HG03060 (cell line): ENCODE data around the gene CDH8.
"Not testable (repeated sequence)": the region's sequence is repeated elsewhere in the genome, so short reads cannot be mapped to it uniquely, and the experiment has no call there.

Source experiments
- ATAC-seq: cut with Tn5 transposase; IDR thresholded peaks from one replicate; pipeline ENCODE4 v1.9.1; 2021; ENCODE audit warnings: low read depth, moderate number of reproducible peaks; ENCODE audit not compliant: unreplicated experiment

Gene CDH8

DNA sequence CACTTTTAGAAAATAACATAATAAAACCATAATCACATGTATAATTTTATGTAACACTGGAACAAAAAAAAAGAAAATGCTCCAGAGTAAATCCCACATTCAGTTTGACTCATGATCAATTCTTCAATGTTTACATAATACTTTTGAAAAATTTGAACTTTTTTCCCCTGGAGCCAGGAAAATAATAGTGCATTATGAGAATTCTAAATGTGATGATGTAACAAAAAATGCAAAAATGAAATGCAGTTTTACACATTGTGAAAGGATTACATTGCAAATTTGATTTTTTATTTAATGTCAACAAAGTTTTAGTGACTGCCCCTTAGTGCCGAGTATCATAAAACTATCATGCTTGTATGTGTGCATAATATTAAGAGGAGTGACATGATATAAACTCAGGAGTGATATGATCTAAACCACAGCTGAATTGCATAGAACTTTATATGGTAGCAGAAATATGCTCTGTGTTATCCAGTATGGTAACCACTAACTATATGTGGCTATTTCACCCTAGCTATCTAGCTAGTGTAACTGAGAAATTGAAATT lies 238.2 kb downstream of the CDH8 start:
- ATAC-seq, result no peak

DNA sequence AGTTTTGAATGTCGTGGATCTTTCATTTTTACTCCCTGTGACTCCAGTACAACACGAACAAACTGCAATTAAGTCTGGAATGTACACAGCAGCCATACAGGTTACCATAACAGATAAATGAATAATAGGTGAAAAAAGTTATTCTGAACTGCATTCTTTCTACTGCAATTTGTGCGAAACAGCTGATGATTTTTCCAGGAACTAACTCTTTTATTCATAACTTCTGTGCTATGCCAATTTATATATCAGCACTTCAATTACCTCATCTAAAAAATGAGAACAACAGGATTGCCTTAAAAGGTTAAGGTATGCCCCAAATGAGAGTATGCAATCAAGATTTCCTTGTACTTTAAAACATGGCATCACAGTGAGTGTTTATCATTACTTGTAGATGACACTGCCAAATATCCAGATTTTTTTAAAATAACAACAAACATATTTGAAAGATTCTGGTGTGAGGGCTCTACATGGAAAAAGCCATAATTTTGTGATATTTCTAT lies 238.9 kb downstream of the CDH8 start:
- no peak for ATAC-seq

DNA sequence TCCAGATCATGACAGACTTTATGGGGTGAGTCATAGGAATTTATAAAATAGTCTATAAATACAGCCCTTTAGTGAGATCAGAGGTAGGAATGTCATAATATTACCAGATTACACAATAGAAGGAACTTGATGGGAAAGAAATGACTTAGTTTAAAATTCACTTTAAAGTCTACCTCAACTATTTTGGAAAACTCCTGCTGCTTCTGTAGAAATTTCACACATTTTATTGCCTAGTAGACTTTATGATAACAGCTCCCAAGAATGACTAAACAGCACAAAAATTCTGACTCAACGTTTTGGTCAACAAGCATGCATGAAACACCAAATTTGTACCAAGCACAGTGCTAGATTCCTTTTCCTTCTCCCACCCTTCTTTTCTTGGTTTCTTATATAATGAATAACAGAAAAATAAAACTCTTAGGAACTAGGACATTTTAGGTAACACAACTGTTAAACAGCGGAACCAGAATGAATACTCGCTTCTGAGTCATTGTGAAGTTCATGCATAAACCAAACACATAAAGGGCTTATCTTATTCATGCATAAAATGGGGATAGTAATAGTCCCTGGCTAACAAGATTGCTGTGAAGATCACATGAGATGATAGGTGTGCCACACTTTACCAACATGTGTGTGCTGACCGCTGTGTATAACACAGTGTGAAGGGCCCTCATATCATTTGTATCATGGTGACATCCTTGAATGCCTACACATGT lies 243.9 kb downstream of the CDH8 start:
- no peak for ATAC-seq

DNA sequence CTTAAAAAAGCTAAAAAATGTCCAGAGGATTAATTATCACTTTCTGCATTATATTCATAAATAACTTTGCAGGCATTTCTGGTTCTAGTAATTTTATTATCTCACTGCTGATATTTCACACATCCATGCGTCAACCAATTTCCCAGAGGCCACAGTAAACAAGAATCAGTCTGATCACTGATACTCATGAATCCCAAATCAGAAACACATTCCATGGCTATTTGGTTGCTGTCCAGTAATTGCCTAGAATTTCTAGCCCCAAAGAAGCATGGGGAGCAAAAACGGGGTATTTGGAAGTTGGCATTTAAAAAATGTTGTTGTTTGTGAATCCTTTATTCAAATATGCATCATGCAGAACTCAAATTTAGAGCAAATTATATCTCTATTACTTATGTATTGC lies 244.8 kb downstream of the CDH8 start:
- no peak for ATAC-seq

DNA sequence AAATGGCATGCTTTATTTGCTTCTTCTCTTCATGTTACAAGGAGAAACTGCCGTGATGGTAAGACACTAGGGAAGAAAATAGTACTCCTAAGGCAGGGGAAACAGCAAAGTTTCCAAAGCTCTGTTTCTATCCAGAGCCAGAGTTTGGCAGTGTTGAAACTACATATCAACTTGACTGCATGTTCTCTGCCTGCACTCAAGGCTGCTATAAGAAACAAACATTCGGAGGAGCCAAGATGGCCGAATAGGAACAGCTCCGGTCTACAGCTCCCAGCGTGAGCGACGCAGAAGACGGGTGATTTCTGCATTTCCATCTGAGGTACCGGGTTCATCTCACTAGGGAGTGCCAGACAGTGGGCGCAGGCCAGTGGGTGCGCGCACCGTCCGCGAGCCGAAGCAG lies 254.4 kb downstream of the CDH8 start:
- not testable (repeated sequence) for ATAC-seq

DNA sequence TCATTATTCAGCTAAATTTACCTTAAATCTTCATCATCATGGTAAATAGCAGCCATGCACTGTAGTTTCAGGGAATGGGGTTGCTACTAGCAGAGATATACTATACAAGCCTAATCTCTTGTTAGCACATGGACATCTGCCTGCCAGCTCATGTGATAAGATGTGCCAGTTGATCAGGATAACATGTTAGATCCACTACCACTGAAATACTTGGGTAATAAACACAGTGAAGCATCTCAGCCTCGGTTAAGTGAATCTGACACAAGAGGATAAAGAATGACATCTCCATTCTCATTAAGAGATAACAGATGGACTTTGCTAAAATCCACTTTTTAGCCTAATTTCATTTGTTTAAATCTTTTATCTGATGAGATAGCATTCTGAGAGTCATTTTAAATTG lies 256.1 kb downstream of the CDH8 start:
- no peak for ATAC-seq

DNA sequence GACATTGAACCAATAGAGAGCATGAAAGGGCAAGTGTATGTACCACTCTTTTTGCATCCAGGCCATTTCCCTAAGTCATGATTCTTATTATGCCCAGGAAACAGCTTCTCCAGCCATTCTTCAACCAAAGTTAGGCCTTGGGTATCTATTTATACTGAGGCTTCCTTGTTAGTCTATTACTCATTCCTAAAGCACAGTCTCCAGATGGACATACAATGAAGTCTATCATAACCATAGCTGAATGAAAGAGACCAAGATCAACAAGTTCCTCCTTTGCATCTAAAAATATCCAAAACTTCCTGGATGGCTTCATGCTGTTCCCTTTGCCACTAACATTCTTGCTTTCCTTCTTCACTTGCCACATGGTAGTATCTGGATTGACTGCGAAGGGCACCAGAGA lies 265.9 kb downstream of the CDH8 start:
- ATAC-seq, result no peak

DNA sequence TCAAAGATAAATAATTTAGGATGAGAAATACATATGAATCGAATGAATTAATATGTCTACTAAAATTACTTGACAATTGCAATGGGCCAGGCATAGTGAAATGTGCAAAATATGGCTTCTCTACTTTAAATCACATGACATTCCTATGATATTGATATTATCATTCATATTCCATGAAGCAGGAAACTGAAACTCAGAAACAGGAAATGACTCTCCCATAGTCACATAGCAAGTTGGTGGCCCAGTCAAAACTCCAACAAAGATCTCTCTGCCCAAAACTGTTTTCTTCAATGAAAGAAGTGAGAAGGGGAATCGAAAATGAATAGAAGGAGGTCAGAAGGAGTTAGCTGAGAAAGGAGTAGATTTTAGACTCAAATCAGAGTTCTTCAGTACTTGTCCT lies 272.2 kb downstream of the CDH8 start:
- ATAC-seq, result no peak

DNA sequence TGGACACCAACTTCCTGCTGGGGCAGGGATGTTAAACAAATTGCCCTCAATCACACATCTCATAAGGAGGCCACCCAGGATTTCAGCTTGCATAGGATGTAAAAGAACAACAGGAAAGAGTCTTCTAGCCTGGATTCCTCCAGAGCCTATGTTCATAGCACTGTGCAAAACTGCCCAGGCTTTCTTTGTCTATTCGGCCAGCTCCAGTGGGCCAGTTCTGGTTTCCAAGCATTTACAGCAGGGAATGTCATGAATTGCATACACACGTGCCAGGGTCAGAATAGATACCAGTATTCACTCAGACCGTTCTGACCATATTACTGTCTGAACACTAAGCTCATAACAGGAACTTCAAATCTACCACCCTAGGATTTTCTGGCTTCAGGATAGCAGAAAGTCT lies 273.2 kb downstream of the CDH8 start:
- ATAC-seq, result no peak

DNA sequence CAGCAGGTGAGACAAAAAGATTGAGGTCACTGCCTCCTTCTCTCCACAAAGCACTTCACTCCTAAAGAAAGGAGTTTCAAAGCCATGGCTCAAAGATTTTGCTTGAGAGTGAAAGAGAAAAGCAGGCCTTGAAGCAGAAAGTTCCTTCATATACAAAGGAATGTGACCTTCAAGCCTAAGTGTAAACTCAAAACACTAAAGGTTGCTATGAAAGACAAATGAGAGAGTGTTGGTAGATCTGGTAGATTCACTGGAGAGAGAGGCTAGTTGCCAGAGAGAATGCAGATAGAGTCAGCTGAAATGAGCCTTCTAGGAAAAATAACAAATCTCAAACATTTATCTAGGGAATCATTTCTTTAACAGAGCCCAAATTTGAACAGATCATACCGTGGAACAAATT lies 305.2 kb downstream of the CDH8 start:
- no peak for ATAC-seq

DNA sequence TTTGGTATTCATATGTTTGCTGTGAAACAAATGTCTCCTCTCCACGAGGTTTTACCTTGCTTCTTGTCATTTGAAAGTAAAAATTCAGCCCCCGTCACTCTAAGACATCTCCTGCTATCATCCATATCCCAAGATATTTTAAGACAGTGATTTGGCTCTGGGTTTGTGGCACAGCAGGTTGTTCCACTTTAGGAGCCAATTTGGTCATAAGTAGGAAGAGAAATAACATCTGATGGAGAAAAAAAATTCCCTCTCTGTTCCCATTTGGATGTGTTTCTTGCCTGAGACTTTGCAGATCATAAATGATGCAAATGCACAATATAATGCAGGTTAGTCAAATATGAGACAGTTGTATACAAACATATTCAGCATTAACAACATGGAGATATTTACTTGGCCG lies 309.5 kb downstream of the CDH8 start:
- ATAC-seq, result no peak

DNA sequence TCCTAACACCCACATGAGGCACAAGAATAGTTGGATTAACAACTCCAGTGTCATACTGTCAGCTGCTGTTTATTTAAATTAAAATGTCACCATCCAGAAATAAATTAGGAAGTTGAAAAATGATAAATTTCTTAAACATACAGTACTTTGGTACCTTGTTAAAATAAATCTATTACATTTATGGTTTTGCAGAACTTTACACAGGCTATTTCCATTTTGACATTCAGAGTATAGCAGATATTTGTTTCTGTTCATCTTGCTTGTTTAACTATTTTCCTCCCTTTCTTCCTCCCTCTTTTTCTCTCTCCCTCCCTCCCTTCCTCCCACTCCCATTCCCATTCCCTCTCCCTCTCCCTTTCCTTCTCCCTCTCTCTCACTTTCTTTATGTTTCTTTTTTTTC lies 310.1 kb downstream of the CDH8 start:
- ATAC-seq, result no peak

DNA sequence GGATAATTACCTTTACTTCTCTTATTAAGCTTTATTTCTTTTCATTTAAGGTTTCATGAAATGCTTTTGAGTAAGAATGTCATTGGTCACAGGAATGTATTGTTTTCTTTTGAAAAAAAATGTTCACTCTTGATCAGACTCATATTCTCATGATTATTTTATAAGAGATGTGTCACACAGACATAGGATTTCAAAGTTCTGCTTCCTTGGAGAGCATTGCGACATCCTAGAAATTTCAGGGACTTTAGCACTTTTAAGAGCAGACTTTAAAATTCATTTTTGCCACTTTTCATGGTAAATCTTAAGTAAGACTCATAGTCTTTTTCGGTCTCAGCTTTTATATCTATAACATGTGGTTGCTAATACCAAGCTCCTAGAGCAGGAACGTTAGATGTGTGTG lies 314.7 kb downstream of the CDH8 start:
- no peak for ATAC-seq

DNA sequence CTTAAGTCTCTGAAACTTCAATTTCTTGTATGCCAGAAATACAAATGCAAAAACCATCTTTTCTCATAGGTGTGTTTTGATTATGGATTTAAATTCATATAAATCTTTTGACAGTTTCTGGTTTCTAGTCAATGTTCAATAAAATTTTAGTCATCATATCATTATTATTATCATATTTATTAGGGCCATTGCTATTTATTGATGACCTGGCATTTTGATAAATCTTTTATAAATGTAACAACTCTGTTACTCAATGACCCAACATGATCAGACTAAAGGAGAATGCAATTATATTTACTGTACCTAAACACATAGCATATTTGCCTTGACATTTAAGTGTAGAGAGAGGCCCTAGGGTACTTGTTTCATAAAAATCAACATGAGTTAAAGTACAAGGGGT lies 320.8 kb downstream of the CDH8 start:
- ATAC-seq, result no peak

DNA sequence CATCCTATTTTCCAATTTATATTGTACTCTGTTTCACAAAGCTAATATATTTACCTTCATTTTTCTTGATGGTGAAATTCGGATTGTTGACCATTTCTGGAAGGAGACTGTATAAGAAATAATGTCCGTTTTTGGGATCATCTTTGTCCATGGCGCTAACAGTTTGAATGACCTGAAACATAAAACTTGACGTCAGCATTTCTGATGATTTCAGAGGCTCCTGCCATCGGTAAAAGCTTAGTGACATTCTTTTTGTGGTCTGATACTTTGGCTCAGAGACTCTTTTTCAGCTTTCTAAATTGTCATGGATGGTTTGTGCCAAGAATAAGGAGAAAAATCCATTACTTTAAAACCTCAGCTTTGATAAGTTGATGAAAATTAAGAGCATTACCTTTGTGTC lies 322.5 kb downstream of the CDH8 start:
- no peak for ATAC-seq

DNA sequence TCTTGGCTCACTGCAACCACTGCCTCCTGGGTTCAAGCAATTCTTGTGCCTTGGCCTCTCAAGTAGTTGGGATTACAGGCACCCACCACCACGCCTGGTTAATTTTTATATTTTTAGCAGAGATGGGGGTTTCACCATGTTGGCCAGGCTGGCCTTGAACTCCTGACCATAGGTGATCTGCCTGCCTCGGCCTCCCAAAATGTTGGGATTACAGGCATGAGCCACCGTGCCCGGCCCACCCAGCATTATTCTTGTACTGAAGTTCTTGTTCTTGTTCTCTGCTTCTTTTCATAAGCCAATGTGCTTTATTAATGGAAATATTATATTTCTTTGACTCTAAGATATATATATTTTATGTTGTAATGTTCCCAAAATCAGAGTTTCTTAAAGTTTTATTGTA lies 336.6 kb downstream of the CDH8 start:
- not testable (repeated sequence) for ATAC-seq

DNA sequence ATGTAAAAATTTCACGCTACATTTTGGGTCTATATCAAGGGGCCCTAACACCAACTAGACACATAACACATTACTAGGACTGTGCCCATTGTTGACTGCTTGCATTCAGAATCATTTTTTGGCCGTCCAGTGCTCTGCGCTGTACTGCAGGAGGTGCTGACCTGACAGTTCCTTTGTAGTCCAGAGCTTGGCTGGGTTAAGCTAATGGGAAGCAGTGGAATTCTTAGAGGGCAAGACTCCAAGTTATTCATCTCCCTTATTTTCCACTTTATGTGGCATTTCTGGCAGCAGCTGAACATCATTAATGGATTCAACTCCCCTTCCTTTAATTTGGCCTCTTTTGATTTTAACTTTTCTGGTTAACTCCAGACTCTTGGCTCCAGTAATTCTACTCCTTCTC lies 351.7 kb downstream of the CDH8 start:
- ATAC-seq, result no peak

DNA sequence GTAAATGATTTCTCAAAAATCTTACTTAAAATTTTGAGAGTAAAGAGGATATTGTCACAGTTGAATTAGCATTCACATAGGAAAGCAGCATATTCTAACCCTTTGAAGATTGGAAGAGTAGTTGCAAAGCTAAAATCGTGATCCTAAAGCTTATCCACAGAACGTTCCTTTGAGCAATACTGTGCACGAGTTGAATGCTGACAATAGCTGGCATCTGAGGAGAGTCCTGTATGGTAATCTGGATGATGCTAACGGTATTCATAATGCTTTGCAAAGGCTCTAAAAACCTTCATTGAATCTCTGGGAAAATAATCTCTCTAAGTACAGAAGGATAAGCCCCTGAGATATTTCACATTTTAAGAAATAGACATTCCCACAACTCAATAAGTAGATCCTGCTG lies 354.6 kb downstream of the CDH8 start:
- no peak for ATAC-seq

DNA sequence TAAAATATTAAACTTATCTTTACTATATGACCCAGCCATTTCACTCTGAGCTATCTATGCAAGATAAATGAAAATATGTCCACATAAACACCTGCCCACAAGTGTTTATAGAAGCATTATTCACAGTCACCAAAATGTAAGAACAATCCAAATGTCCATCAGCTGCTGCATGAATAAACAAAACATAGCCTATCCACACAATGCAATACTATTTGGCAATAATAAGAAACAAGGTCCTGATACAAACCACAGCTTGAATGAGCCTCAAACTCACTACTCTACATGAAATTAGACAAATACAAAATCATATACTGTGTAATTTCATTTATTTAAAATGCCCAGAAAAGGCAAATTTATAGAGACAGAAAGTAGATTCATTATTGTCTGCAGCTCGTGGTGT lies 355.1 kb downstream of the CDH8 start:
- no peak for ATAC-seq

DNA sequence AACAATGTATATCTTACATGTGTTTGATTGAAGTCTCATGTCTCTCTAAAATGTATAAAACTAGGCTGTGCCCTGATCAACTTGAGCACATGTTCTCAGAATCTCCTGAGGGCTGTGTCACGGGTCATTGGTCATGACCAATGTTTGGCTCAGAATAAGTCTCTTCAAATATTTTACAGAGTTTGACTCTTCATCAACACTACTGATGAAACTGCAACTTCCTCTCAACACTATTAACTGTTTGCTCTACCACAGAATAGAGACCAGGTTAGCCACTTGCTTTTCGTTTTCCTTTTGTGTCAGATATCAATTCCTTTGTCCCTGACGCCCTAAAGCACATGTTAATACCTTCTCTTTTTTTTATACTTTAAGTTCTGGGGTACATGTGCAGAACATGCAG lies 358.1 kb downstream of the CDH8 start:
- no peak for ATAC-seq

DNA sequence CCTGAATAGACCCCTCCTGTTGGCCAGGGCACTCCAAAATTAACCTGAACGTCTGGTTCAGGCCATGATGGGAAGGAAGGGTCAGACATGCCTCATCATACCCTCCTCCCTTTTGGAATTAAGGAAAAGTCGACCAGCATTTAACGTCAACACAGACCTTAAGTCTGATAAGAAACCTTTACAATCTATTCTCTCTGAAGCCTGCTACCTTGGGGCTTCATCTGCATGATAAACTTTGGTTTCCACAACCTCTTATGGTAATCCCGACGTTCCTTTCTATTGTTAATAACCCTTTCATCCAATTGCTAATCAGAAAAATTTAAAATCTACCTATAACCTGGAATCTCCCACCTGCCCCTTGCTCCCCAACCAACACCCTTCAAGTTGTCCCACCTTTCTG lies 358.5 kb downstream of the CDH8 start:
- ATAC-seq, result no peak

DNA sequence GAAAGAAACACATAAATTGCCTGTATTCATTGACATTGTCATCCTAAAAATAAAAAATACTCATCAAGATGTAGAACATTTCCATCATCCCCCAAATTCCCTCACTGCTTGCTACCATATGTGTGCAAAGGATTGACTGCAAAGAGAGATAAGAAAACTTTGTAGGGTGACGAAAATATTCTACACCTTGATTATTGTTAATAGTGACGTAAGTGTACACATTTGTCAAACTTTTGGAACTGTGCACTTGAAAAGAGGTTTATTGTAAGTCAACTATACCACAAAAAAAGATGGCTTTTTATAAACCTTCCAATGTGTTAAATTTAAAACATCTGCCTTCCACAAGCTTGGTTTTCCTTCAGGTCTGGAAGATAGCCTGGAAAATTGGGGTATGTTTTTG lies 359.5 kb downstream of the CDH8 start:
- ATAC-seq, result no peak

DNA sequence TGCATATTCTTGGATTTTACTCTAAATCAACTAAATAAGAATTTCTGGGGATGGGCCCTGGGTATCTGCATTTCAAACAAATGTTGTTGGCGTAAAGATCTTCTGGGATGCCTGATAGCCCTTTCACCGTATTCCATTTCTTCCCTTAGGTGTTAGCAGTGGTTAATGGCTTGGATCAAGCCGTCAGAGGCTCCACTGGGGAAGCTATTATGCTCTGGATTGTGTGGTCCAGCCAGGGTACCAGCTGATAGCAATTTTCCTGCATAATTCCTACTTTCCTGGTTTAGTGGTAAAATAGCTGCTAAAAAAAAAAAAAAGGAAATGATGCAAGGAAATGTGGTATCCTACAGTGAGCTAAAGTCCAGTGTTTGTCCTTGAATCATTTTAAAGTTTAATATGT lies 365.1 kb downstream of the CDH8 start:
- no peak for ATAC-seq
